GM04504 (cell line): Measurements from ENCODE around the gene IPO9.

Experiments used
- DNase-seq: peaks from one replicate; pipeline ENCODE4 v3.0.0-alpha.2; 2012; ENCODE audit warnings: low read depth

The IPO9 gene

DNA sequence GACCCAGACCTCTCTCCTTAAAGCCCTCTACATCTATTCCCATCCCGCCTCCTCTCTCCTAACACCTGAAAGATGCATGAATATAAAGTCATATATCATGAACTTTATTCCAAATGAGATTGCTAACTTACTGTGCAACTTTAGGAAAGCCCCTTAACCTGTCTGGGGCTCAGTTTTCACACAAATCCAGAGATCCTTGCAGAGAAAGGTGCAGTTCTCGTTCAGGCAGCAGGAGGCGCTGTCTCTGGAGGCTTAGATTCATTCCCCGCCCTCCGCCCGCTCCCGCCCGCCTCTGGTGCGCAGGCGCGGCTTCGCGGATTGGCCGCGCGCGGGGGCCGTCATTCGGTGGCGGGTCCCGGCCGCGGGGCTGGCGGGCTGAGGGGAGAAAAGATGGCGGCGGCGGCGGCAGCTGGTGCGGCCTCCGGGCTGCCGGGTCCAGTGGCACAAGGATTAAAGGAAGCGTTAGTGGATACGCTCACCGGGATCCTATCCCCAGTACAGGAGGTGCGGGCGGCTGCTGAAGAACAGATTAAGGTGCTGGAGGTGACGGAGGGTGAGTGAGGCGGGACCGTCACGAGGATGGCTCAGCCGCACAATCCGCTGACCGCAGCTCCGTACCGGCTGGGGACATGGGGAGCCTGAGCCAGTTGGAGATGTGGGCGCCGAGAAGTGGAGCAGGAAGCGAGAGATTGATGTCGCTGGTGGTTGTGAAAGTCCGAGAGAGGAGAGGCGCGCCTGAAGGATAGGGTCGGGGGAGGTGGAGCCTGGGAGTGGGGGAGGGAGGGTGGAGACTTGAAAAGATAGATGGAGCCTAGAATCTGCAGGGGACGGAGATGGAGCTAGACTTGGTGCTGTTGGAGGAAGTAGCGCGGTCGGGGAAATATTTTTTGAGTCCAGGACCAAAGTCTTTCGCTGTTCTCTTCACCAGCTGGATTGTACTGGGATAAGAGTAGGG is at the start of gene IPO9:
Gene IPO9, plus strand, starts transcription at position 338 of the 955 bp plus-strand sequence. Its CDS starts 53 bp downstream, at position 391.
- DNase-seq = peak; percentile 83

GRCh38 chr1:201779351-201779880 is 49.5 kb upstream of the IPO9 start:
- DNase-seq = no peak

- DNase-seq = no peak
Measured at GRCh38 chr1:201780952-201781351, 48.0 kb upstream of the IPO9 start.

- DNase-seq = no peak
Measured at GRCh38 chr1:201781437-201781836, 47.5 kb upstream of the IPO9 start.

GRCh38 chr1:201782353-201782752 is 46.6 kb upstream of the IPO9 start:
- no peak for DNase-seq

GRCh38 chr1:201783058-201783457 is 45.9 kb upstream of the IPO9 start:
- DNase-seq = no peak

DNA sequence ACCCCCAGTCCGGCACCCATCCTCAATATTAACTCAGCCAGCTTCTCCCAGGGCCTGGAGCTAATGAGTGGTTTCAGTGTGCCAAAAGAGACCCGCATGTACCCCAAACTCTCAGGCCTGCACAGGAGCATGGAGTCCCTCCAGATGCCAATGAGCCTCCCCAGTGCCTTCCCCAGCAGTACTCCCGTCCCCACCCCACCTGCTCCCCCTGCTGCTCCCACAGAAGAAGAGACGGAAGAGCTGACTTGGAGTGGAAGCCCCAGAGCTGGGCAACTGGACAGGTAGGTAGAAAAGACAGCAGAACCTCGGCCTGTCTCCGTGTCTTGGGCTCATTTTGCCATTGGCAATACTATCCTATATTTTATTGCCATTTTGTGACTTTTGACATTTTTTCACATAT is 45.4 kb upstream of the IPO9 start:
- DNase-seq = no peak

GRCh38 chr1:201785291-201785690 is 43.7 kb upstream of the IPO9 start:
- no peak for DNase-seq

GRCh38 chr1:201786824-201787223 is 42.1 kb upstream of the IPO9 start:
- DNase-seq = no peak

- no peak for DNase-seq
Measured at GRCh38 chr1:201788296-201788695, 40.7 kb upstream of the IPO9 start.

DNA sequence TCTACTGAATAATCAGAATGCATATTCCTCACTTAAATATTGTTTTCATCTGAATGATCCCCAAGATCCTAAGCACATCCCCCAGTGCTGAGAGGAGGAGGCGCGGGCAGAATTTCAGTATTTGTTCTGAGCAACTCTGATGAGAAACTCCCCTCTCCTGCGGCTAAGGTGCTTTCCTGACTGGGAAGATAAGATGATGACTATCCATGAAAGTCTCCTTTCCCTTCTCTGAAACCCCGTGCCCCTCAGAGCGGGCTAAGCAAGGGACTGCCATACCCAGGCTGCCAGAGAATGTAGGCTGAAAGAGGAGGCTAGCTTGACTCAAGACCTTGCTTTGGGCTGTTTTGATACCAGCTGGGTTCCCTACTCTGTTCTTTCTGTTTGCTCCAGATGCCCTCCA is 39.7 kb upstream of the IPO9 start:
- no peak for DNase-seq

- no peak for DNase-seq
Measured at GRCh38 chr1:201790261-201790660, 38.7 kb upstream of the IPO9 start.

GRCh38 chr1:201791051-201791778 is 37.7 kb upstream of the IPO9 start:
- DNase-seq = no peak

GRCh38 chr1:201791779-201792173 is 37.2 kb upstream of the IPO9 start:
- peak; percentile 73 for DNase-seq

DNA sequence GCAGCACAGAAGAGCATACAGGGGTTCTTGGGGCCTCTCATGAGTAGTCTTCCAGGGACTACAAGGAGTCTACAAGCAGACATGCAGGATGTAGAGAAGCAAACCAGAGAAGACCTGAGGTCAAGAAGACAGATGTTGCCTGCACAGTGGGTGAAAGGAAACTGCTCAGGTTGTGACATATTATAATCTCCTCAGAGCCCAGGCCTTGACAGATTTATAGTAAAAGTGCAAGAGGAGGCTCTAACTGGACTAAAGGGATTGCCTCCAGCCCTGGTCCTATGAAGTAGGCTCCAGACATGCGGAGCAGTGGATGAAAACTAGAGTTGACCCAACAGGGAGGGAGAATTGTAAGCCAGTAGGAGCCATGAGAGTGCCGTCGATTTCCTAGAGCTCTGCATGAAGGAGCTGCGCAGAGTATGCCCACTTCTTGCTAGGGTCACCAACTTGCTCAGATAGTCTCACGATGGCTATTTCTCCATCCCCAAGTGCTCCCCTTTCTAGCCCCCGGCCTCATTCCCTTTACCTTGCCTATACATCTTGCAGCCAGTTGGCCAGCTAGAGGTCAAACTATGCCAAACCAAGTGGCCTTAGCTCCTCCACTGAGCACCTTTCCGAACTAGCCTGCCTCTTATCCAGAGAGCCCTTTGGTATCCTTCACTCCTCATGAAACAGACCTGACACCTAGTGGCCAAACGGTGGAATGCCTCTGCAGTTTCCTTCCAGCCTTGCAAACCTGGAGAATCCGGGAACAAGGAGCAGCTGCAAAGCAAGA is 36.2 kb upstream of the IPO9 start:
- peak; percentile 83 for DNase-seq

DNA sequence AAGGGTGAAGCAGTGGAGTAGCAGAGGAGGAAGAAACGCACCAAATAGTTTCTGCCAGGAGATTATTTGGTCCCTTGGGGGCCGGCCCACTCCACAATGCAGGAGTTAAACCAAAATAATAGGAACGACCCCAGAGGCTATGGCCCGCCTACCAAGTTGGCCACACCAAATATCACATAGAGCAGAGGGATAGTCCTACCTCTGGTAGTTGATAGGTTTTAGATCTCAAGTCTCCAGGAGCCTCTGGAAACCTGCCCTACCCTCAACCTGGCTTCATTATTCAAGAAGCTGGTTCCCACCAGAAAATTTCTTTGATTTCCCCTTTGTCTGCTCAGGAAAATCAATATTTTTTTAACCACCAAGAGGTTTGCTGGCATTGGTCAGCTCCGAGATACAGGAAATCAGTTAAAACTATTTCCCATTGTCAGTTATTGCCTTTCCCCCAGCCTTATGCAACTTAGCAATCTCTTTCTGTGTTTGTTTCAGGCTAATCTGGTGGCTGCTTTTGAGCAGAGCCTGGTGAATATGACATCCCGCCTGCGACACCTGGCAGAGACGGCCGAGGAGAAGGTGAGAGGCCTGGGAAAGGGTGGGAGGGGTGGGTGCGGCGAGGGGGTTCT is 35.5 kb upstream of the IPO9 start:
- no peak for DNase-seq

GRCh38 chr1:201795066-201795465 is 33.9 kb upstream of the IPO9 start:
- DNase-seq = no peak

- no peak for DNase-seq
Measured at GRCh38 chr1:201800246-201800645, 28.7 kb upstream of the IPO9 start.

DNA sequence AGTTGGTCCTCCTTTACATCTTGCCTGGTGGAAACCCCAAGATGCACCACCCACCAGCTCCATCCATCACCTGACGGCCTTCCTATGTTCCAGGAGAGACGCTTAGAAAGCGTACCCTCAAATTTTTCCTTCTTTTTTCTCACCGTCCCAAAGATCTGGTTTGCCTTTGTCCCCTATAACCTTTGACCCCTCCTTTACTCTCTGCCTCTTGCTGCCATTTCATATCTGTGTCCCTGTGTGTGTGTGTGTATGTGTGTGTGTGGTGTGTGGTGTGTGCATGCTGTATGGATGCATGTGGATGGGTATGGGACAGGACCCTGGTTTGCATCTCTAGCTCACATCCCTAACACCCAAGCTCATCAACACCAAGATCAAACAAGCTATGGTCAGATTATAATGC is 22.2 kb upstream of the IPO9 start:
- DNase-seq = no peak

GRCh38 chr1:201807958-201808632 is 20.9 kb upstream of the IPO9 start:
- DNase-seq = no peak

DNA sequence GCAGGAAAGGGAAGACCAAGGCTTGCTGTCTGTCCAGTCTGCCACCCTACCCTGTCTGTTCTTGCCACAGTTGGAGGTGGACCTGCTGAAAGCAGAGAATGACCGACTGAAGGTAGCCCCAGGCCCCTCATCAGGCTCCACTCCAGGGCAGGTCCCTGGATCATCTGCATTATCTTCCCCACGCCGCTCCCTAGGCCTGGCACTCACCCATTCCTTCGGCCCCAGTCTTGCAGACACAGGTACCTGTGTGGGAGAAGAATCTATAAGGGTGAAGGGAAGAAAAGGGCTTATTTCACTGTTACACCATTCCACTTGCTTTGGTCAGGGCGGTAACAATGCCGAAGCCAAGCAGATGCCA is 20.3 kb upstream of the IPO9 start:
- DNase-seq = no peak
